ENCODE measurements around the gene EEF1AKMT1. TPM values are rescaled to one million over a fixed set of nuclear protein-coding genes. Genes with fewer than 3 reads are reported as not detected.

EEF1AKMT1 gene
- total RNA-seq, 1 donor from 2014 or later, result 6.9 TPM

DNA sequence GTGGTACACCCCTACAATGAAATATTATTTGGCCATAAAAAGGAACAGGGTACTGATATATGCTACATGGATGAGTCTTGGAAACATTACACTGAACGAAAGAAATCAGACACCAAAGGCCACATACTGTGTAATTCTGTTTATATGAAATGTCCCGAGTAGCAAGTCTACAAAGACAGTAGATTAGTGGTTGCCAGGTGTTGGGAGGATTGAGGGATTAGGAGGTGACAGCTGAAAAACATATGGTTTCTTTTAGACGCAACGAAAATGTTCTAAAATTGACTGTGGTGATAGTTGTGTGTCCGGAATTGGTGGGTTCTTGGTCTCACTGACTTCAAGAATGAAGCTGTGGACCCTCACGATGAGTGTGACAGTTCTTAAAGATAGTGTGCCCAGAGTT lies 35.1 kb downstream of the EEF1AKMT1 start:
- Histone ChIP-seq H3K27ac (no peak overlapping the region), H3K27me3 (no peaks in the 10 kb centered on the region), H3K9me3 (no peaks in the 10 kb centered on the region), H3K36me3 (peaks cover 0 to 6% of the 10 kb centered on the region in 2 donors), H3K4me3 (no peak overlapping the region), H3K4me1 (no peaks in the 10 kb centered on the region)
- intact Hi-C loops (cut with DNase I), result no loop called here
- no peak for DNase-seq (ENCODE audit: extremely low spot score in 2 of 2)
- TF ChIP-seq, protein P1, sequence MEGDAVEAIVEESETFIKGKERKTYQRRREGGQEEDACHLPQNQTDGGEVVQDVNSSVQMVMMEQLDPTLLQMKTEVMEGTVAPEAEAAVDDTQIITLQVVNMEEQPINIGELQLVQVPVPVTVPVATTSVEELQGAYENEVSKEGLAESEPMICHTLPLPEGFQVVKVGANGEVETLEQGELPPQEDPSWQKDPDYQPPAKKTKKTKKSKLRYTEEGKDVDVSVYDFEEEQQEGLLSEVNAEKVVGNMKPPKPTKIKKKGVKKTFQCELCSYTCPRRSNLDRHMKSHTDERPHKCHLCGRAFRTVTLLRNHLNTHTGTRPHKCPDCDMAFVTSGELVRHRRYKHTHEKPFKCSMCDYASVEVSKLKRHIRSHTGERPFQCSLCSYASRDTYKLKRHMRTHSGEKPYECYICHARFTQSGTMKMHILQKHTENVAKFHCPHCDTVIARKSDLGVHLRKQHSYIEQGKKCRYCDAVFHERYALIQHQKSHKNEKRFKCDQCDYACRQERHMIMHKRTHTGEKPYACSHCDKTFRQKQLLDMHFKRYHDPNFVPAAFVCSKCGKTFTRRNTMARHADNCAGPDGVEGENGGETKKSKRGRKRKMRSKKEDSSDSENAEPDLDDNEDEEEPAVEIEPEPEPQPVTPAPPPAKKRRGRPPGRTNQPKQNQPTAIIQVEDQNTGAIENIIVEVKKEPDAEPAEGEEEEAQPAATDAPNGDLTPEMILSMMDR (IDR thresholded peaks at IDR 0.05), result no peak
- no peak for TF ChIP-seq POLR2AphosphoS5 (IDR thresholded peaks at IDR 0.05; ENCODE audit: insufficient read depth in 1 of 2, low read depth in 1 of 2)

GRCh38 chr13:20729633-20730585 lies 43.9 kb downstream of the EEF1AKMT1 start:
- Histone ChIP-seq H3K27me3 (no peaks in the 10 kb centered on the region), H3K36me3 (peaks cover 0 to 5% of the 10 kb centered on the region in 2 donors), H3K4me1 (no peaks in the 10 kb centered on the region), H3K27ac (no peak overlapping the region), H3K9me3 (no peaks in the 10 kb centered on the region), H3K4me3 (no peak overlapping the region)
- no peak for TF ChIP-seq POLR2A (IDR thresholded peaks at IDR 0.05)
- TF ChIP-seq, protein P1 (IDR thresholded peaks at IDR 0.05), result no peak
- intact Hi-C loops (cut with DNase I), result no loop called here
- DNase-seq (ENCODE audit: extremely low spot score in 2 of 2), result no peak

DNA sequence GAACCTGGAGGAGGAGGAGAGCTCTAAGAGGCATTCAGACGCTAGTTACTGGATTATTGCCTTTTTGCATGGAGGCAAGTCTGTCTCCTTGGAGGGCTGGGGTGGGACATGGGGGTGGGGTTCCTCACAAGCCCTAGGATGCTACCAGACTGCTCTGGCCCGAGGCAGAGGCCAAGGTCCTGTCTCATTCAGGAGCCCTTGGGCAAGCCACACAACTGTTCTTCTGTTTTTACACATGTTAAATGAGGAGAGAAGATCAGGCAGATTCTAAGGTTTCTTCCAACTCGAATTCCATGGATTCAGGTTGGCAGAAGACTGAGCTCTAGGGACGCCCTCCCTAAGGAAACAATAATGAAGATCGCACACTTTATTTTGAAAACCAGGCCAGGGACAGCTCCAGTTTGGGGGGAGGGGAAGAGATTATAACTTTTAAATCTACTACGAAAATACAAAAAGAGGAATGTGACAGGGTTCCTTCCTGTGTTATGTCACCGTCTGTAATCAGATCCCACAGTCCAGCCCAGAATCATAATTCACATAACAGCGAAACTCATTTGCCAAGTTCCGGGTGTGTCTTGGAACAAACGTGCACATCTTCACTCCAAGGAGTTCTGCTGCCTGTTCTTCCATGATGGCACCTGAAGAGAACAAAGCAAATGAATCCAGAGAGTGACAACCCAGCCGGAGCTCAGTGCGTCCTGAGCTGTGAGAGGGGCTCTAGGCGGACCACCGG lies 45.0 kb downstream of the EEF1AKMT1 start:
- no peak overlapping the region for H3K4me3 ChIP-seq
- no peak overlapping the region for H3K27ac ChIP-seq
- intact Hi-C loops (cut with DNase I), result no loop called here
- H3K27me3 ChIP-seq, result no peaks in the 10 kb centered on the region
- no peaks in the 10 kb centered on the region for H3K9me3 ChIP-seq
- no peaks in the 10 kb centered on the region for H3K4me1 ChIP-seq
- H3K36me3 ChIP-seq, result peaks cover 0 to 5% of the 10 kb centered on the region in 2 donors
- DNase-seq (ENCODE audit: extremely low spot score in 2 of 2), result no peak
- TF ChIP-seq, protein P1 (IDR thresholded peaks at IDR 0.05), result no peak
- TF ChIP-seq POLR2AphosphoS5 (IDR thresholded peaks at IDR 0.05; ENCODE audit: insufficient read depth in 1 of 2, low read depth in 1 of 2), result no peak
- no peak for TF ChIP-seq POLR2A (IDR thresholded peaks at IDR 0.05)

DNA sequence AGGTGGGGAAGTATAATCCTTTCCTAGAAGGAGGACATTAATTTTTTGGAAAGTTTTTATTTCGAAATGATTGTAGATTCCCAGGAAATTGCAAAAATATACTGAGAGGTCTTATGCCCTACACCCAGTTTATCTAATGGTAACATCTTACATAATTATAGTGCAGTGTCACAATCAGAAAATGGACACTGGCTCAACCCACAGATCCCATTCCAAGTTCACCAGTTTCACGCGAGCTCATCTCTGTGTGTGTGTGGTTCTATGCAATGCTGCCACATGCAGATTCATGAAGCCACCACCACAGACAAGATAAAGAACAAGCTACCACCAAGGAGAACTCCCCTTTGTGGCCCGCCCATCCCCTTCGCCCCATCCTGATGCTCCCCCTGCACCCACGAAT lies 45.9 kb downstream of the EEF1AKMT1 start:
- Histone ChIP-seq H3K9me3 (no peaks in the 10 kb centered on the region), H3K27me3 (no peaks in the 10 kb centered on the region), H3K36me3 (peaks cover 0 to 5% of the 10 kb centered on the region in 2 donors), H3K4me1 (no peaks in the 10 kb centered on the region), H3K27ac (no peak overlapping the region), H3K4me3 (no peak overlapping the region)
- TF ChIP-seq POLR2AphosphoS5 (IDR thresholded peaks at IDR 0.05; ENCODE audit: insufficient read depth in 1 of 2, low read depth in 1 of 2) (no peak), POLR2A (IDR thresholded peaks at IDR 0.05) (no peak)
- TF ChIP-seq, protein P1 (IDR thresholded peaks at IDR 0.05), result no peak
- no peak for DNase-seq (ENCODE audit: extremely low spot score in 2 of 2)
- intact Hi-C loops (cut with DNase I), result no loop called here

All from vagina (tissue), 2 donors.